Activated naive CD4-positive, alpha-beta T cell treated with anti-CD3 and anti-CD28 coated beads, Interleukin-2, amount 50 U/mL, for 16 hours (primary cell): ENCODE data around the gene TBC1D21.
"Not testable (repeated sequence)": the region's sequence is repeated elsewhere in the genome, so short reads cannot be mapped to it uniquely, and the experiment has no call there.

ENCODE experiments used
- DNase-seq: peaks from one replicate; pipeline ENCODE4 v3.0.0-alpha.2; 2020

TBC1D21 gene

GRCh38 chr15:73932381-73933191 lies 59.2 kb downstream of the TBC1D21 start:
- no peak for DNase-seq

DNA sequence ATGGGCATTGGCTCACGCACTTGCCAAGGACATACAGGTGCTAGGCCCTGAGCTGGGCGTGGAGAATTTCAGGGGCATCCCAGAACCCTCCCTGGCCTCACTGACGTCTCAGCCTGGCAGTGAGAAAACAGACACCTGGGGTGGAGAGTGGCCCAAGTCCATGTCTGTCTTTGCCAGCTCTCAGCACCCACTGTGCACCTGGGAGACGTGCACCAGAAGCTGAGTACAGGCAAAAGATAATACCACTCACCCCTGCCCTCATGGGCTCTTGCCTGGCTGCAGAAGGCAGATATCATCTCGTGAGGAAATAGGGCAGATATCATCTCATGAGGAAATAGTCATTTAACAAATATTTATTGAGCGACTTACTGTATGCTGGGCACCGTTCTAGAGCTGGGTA lies 60.9 kb downstream of the TBC1D21 start:
- DNase-seq: no peak

DNA sequence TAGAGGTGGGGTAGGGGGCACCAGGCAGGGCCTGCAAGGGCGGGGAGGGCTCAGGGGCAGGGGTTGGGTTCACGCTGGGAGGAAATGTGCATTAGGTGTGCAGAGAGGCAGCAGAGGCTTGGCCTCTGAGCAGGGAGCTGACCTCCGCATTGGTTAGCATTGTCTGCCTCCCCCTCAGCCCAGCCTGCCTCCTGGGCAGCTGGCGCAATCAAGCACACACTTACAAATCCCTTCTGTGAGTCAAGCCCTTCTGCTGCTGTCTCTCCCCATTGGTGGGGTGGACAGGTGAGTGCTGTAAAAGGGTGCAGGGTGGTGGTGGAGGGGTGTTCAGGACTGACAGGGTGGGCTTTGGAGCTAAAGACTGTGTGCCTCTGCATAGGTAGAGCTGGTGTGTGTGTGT lies 62.2 kb downstream of the TBC1D21 start:
- no peak for DNase-seq

GRCh38 chr15:73936181-73936580 lies 62.8 kb downstream of the TBC1D21 start:
- no peak for DNase-seq

GRCh38 chr15:73936588-73937290 lies 63.4 kb downstream of the TBC1D21 start:
- DNase-seq: no peak

GRCh38 chr15:73937296-73937695 lies 63.9 kb downstream of the TBC1D21 start:
- no peak for DNase-seq

DNA sequence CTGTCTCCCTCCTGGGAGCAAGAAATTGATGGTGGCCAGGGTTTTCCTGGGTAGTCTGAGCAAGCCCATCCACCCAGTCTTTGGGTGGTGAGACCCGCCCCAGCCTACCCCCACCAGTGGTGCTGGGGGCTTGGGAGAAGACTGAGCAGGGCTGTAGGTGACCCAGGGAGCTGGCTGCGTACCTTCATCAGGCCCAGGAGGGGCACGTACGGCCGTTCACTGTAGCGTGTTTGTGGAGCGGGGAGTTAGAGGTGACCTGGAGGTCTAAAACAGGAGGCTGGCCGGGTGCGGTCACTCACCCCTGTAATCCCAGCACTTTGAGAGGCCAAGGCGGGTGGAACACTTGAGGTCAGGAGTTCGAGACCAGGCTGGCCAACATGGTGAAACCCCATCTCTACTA lies 64.4 kb downstream of the TBC1D21 start:
- no peak for DNase-seq

- DNase-seq: not testable (repeated sequence)
These were observed 65.2 kb downstream of the TBC1D21 start for GRCh38 chr15:73938516-73938915.
